Measurements from ENCODE around the gene SCGN.
"Not testable (repeated sequence)": the region's sequence is repeated elsewhere in the genome, so short reads cannot be mapped to it uniquely, and the experiment has no call there.

SCGN gene

GRCh38 chr6:25730907-25731306, 78.9 kb downstream of the SCGN start:
- no peak for DNase-seq (ENCODE audit: low read depth)

DNA sequence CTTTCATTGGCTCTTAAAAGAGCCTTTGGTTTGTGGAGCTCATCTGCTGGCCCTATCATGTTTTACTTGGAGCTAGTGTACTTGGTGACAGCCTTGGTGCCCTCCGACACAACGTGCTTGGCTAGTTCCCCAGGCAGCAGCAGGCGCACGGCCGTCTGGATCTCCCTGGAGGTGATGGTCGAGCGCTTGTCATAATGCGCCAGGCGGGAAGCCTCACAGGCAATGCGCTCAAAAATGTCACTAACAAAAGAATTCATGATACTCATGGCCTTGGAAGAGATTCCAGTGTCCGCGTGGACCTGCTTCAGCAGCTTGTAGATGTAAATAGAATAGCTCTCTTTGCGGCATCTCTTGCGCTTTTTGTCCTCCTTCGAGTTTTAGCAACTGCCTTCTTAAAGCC, 79.7 kb downstream of the SCGN start:
- DNase-seq (ENCODE audit: low read depth): no peak

DNA sequence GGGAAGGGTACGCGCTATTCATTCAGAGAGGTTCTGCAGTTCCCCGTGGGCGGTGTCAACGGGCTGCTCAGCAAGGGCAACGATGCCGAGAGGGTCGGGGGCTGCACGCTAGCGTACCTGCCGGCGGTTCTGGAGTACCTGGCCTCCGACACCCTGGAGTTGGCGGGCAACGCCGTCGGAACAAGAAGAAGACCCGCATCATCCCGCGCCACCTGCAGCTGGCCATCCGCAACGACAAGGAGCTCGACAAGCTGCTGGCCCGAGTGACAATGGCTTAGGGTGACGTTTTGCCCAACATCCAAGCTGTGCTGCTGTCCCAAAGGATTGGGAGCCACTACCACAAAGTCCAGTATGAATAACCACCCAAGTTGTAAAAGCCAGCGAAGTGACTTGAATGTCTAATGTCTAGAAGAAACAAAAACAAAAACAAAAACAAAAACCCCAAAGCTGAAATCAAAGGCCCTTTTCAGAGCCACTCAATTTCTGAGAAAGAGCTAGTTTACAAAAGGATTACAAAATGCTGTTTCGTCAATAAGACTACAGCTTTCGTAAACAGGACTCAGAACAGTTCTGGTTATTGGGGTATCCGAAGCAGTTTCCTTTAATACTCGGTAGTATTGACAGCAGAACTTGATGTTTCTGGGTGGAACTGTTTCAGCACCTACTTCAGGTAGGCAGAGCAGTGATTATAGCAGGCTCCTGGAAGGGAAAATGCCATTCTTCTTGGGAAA, 80.6 kb downstream of the SCGN start:
- no peak for DNase-seq (ENCODE audit: low read depth)

DNA sequence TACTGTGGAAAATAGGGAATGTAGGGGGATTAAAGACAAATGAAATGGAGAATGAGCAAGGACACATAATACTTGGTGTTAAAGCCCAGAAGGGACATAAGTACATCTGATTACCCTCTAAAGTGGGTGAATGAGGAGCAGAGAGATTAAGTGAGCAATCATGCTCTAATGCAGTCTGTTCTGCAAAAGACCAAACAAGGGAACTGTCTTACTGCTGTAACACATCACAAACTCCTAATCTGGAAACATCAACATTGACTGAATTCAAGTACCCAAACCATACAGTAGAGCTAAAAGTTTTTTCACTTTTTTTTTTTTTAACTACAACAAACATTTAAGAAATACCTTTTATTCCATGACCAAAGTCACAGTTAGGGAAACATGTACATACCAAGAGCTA, 83.2 kb downstream of the SCGN start:
- DNase-seq (ENCODE audit: low read depth): no peak

DNA sequence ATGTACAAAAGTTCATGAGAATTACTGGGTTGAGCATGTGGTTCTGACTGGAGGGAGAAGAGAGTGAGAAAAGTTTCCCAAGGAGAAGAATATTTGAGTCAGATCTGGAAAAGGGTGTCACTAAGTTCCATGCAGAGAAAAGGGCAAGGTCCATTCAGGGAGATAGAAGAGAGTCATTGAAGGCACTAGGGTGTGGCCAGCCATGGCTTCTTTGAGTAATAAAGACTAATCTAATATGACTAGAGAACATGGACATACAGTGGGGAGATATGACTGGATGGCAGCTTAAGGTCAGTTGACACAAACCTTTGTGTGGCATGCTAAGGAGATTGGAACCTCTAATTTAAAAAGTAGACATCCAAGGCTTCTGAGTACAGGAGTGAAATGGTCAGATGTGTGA, 91.9 kb downstream of the SCGN start:
- DNase-seq (ENCODE audit: low read depth): no peak

DNA sequence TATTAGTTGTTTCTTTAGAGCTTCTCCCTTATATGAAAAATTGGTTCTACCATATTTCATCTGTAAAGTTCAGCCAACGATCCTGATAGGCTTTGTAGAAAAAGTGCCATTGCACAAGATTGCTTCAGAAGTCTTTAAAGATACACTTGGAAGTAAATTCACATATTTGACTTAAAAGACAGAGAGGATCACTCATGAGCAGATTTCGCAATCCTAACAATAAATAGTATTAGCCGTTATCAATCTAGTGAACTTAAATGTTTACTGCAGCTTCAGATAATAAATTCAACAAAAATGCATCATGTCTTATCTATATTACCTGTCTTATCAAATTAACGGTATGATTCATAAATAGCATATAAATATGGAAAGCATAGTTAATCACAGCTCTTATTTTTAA, 93.8 kb downstream of the SCGN start:
- DNase-seq (ENCODE audit: low read depth): no peak

GRCh38 chr6:25746968-25747367, 95.0 kb downstream of the SCGN start:
- DNase-seq (ENCODE audit: low read depth): no peak

GRCh38 chr6:25747477-25747876, 95.5 kb downstream of the SCGN start:
- no peak for DNase-seq (ENCODE audit: low read depth)

- DNase-seq (ENCODE audit: low read depth): no peak
Measured at GRCh38 chr6:25748049-25748448, 96.0 kb downstream of the SCGN start.

DNA sequence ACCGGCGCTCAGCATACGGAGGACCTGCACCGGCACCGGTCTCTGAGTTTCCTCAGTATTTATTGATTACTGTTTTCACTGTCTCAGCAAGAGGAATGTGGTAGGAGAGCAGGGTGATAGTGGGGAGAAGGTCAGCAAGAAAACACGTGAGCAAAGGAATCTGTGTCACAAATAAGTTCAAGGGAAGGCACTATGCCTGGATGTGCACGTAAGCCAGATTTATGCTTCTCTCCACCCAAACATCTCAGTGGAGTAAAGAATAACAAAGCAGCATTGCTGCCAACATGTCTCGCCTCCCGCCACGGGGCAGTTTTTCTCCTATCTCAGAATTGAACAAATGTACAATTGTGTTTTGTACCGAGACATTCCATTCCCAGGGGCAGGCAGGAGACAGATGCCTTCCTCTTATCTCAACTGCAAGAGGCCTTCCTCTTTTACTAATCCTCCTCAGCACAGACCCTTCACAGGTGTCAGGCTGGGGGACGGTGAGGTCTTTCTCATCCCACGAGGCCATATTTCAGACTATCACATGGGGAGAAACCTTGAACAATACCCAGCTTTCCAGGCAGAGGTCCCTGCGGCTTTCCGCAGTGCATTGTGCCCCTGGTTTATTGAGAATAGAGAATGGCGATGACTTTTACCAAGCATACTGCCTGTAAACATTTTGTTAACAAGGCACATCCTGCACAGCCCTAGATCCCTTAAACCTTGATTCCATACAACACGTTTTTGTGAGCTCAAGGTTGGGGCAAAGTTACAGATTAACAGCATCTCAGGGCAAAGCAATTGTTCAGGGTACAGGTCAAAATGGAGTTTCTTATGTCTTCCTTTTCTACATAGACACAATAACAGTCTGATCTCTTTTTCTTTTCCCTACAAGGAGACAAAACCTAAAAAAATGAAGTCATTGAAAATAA, 96.8 kb downstream of the SCGN start:
- not testable (repeated sequence) for DNase-seq (ENCODE audit: low read depth)

- no peak for DNase-seq (ENCODE audit: low read depth)
Measured at GRCh38 chr6:25749837-25750236, 97.8 kb downstream of the SCGN start.

DNA sequence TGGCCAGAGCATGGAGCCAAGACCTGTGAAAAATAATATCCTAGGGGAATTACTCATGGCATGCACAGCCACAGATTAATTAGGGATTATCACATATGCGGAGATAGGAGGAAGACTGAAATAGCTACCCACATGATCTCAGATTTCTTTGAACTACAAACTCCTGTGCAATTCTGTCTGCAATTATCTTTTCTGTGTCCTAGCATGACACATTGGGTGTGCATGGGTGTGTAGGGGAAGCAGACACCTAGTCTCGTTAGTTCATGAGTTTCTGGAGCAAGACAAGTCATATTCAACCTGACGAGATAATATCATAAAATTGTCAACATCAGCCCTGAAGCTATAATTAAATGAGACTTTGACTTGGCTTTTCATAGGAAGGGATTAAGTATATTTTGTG, 98.9 kb downstream of the SCGN start:
- DNase-seq (ENCODE audit: low read depth): no peak
